Measurements from ENCODE around the gene LRRC38. TPM values are rescaled to one million over a fixed set of nuclear protein-coding genes. Genes with fewer than 3 reads are reported as not detected.

LRRC38 gene
- total RNA-seq, 2 donors from 2014 or later = not detected

- intact Hi-C loops (cut with DNase I) = no loop called here
- Histone ChIP-seq H3K27ac (no peak overlapping the region), H3K36me3 (replicated peaks in 1 of 2; ENCODE audit: insufficient read depth in 1 of 2, low read depth in 2 of 2) (no peaks in the 10 kb centered on the region), H3K4me1 (no peaks in the 10 kb centered on the region), H3K9me3 (no peaks in the 10 kb centered on the region), H3K27me3 (no peaks in the 10 kb centered on the region), H3K4me3 (no peak overlapping the region)
- ATAC-seq (no peak), DNase-seq (no peak)
- 45 to 55% methylated on average over 3 of the region's 3 CpGs for WGBS, 2 donors
- no peak for TF ChIP-seq POLR2A (IDR thresholded peaks at IDR 0.05)
- TF ChIP-seq CTCF (IDR thresholded peaks at IDR 0.05) = no peak
These were observed 81.6 kb downstream of the LRRC38 start for GRCh38 chr1:13432251-13432650.

DNA sequence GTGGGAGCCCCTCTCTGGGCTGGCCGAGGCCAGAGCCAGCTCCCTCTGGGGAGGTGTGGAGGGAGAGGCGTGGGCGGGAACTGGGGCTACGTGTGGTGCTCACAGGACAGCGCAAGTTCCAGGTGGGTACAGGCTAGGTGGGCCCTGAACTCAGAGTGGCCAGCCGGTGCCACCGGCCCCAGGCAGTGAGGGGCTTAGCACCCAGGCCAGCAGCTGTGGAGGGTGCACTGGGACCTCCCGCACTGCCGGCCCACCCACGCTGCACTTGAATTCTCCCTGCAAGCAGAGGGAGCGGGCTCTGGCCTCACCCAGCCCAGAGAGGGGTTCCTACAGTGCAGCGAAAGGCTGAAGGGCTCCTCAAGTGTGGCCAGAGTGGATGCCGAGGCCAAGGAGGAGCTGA lies 83.3 kb downstream of the LRRC38 start:
- DNase-seq (no peak), ATAC-seq (no peak)
- Histone ChIP-seq H3K27ac (no peak overlapping the region), H3K27me3 (no peaks in the 10 kb centered on the region), H3K4me1 (no peaks in the 10 kb centered on the region), H3K9me3 (no peaks in the 10 kb centered on the region), H3K4me3 (no peak overlapping the region), H3K36me3 (replicated peaks in 1 of 2; ENCODE audit: insufficient read depth in 1 of 2, low read depth in 2 of 2) (no peaks in the 10 kb centered on the region)
- 85 to 88% methylated on average over 5 to 8 of the region's 13 CpGs for WGBS, 2 donors
- TF ChIP-seq POLR2A (IDR thresholded peaks at IDR 0.05) = no peak
- no peak for TF ChIP-seq CTCF (IDR thresholded peaks at IDR 0.05)
- intact Hi-C loops (cut with DNase I) = no loop called here

Other genes starting within 250 kb of the LRRC38 start
- gene PRAMEF8, start 228.9 kb downstream of the LRRC38 start, total RNA-seq = not detected
- gene PRAMEF33, start 210.5 kb downstream of the LRRC38 start, total RNA-seq = not detected
- gene PRAMEF15, start 198.4 kb downstream of the LRRC38 start, total RNA-seq = not detected
- not detected for gene PRAMEF14, start 166.9 kb downstream of the LRRC38 start, total RNA-seq
- gene PRAMEF19, start 142.1 kb downstream of the LRRC38 start, total RNA-seq = not detected
- not detected for gene PRAMEF17, start 124.4 kb downstream of the LRRC38 start, total RNA-seq
- gene PRAMEF20, start 103.6 kb downstream of the LRRC38 start, total RNA-seq = not detected
- gene PDPN, start 69.8 kb upstream of the LRRC38 start, total RNA-seq = 1 to 10 TPM; 7.5 to 9.9 TPM
- 10 to 100 TPM; 21.4 to 21.8 TPM for gene PRDM2, start 186.2 kb upstream of the LRRC38 start, total RNA-seq